Right renal pelvis (tissue), 4 donors: Measurements from ENCODE around the gene FRYL. TPM values are rescaled to one million over a fixed set of nuclear protein-coding genes. Genes with fewer than 3 reads are reported as not detected.

Experiments
- DNase-seq, 4 donors: peaks; one replicate each; pipeline ENCODE4 v3.0.0-alpha.2; 2013; ENCODE audit warnings: low read depth in 4 of 4, low spot score in 3 of 4, missing footprints in 1 of 4
- polyA plus RNA-seq, 4 donors: library from polyadenylated mRNA; unstranded; fragments of 120-200 nt; gene quantifications; one replicate each; pipeline ENCODE4 v1.2.1, GENCODE V29; 2013; ENCODE audit not compliant: insufficient read length in 4 of 4

Gene FRYL
- polyA plus RNA-seq, 4 donors, result 39.7 to 51.2 (median 47.1) TPM

GRCh38 chr4:48570646-48571220, 209.3 kb downstream of the FRYL start:
- DNase-seq, result no peak

GRCh38 chr4:48566034-48566384, 214.1 kb downstream of the FRYL start:
- DNase-seq, result no peak

DNA sequence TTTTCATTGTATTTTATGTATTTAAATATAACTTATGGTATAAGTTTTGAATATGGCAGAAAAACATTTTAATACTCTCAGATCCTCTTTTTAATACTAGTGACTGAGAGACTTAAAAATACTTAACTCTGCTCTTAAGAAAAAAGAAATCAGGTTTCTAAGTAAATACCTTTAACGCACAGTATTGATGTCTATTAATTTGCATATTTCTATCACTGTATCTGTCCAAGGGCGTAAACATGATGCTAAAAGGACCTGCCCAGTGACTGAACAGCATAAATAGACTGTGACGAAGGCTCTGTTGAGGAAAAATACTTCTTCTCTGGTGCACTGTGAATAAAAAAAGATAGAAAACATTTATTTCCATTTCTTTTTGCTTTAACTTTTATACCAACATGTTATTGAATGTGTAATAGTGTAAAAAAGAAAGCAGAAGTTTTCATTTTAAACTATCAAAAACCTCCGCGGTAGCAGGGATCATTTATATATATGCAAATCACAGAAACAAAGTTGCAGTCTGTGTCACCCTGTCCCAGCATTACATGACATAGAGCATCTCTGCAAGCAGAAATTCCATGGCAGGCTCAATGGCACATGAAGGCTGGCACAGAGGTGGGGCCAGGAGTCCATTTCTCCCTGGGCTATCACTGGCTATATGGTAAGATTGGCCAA, 214.6 kb downstream of the FRYL start:
- DNase-seq, result no peak

- no peak for DNase-seq
Measured at GRCh38 chr4:48564151-48564550, 215.9 kb downstream of the FRYL start.

- DNase-seq, result no peak
Measured at GRCh38 chr4:48558819-48559218, 221.3 kb downstream of the FRYL start.

GRCh38 chr4:48558026-48558425, 222.1 kb downstream of the FRYL start:
- no peak for DNase-seq

- no peak for DNase-seq
Measured at GRCh38 chr4:48557478-48557877, 222.6 kb downstream of the FRYL start.

DNA sequence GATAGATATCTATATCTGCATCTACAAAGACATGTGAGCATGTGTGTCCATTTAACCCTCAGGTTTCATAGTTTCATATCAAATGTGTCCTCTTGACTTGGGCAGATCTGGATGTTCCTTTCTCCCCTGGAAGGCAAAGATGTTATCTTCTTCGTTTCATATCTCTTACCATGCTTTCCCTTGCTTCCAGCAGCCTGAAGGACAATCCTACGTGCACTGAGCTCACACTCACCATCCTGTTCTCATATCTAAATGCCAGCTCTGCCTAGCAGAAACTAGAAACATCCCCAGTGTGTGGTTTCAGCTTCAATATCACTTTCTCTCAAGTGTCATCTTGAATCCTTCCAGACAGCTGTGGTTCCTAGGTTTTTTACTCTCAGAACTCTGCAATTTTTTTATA, 223.8 kb downstream of the FRYL start:
- DNase-seq, result no peak

DNA sequence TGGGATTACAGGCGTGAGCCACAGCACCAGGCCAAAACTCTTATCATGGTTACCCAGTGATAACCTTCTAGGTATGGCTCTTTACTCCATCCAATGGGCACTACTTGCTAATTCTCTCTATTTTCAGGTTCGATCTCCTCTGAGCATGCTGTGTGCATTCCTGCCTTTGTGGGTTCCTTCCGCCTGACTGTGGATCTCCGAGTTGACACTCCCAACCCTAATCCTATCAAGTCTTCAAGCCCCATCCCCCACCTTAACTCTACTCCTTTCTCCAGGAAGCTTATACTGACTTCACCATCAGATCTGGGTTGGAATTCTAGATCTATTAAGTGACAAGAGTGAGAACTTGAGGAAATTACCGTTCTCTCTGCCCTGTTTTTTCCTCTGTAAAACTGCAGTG, 225.5 kb downstream of the FRYL start:
- no peak for DNase-seq

DNA sequence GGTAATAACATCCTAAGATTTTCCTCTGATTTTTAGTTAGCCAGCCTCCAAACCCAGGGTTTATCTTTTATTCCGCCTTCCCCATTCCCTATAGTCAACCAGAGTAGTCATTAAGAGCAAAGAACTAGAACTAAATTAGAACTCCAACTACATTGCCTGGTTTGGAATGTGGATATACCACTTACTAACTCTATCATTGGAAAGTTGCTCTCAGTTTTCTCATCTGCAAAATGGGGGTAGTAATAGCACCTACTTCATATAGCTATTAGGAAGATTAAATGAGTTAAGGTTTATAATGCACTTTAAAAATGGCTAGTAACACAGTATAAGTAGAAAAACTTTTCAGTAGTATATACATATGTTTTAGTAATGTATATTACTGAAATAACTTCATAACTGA, 226.4 kb downstream of the FRYL start:
- DNase-seq, result no peak

DNA sequence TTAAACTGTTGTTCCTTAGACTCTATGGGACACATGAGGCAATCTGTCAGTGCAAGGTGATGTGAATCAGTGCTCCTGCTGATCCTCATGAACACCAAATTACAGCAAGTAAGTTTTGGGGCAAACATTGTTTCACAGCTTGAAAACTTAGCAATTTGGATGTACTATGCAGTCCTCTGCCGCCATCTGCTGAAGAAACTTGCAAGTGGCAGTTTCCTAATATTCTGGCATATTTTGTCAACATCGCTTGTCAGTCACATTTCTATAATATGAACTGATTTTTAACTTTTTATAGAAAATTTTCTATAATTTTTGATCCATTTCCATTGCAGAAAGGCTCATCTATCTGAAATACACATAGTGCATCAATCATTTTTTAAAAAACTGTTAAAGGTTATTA, 233.7 kb downstream of the FRYL start:
- DNase-seq, result peak in 3 of 4 donors; percentile 5 to 10 (median 7)

- DNase-seq, result no peak
Measured at GRCh38 chr4:48543796-48544195, 236.3 kb downstream of the FRYL start.

- DNase-seq, result no peak
Measured at GRCh38 chr4:48542888-48543287, 237.2 kb downstream of the FRYL start.

DNA sequence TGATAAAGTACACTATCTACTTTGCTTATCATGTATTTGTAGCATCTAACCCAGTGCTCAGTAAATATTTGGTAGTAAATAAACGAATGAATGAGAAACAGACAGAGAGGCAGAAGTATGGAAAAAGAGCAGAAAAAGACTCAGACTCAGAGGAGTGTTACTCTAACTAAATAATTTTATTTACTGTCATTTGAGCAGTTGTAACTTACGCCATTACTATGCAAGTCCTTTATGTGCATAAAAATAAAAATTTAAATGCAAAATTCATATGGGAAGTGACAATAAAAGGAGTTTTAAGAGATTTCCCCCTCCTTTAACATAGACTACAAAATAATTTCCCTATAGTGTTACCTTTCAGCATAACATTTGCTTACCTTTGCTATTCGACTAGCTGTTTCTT, 240.5 kb downstream of the FRYL start:
- no peak for DNase-seq

GRCh38 chr4:48538358-48538757, 241.7 kb downstream of the FRYL start:
- DNase-seq, result no peak

GRCh38 chr4:48526406-48526805, 253.7 kb downstream of the FRYL start:
- DNase-seq, result no peak

GRCh38 chr4:48518143-48518542, 261.9 kb downstream of the FRYL start:
- no peak for DNase-seq

DNA sequence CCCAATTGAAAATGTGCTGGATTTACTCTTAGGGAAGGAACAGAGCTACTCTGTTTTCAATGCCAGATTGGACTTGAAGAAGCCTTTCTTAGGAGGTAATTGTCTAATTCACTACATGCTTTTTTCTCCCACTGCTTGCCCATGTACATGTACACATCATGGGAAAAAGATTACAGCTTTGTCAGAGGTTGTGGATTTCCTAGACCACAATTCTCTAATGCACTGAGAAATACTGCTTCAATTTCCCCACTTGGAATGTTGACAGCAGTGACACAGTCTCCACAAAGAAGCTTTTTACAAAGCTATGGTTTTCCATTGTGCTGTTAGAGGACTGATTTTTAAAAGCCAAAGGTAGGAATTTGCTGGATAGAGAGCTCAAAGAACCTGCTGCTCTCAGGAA, 270.5 kb downstream of the FRYL start:
- no peak for DNase-seq

DNA sequence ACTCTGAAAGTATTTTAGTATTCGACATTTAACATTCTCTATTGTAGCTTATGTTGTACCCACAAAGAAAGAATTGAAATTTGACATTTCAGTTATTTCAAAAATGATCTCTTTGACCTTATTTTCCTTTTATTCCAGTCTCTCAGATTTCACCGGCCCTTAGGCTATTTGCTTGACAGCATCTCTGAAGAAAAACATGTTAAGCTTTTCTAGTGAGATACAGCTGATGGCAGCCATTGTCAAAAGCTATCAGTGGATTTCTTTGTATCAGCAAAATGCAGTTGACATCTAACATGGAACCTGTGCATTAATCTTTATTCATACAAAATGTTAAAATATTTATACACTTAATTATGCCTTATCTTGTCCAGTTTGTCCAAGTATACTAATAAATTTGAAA, 273.4 kb downstream of the FRYL start:
- DNase-seq, result no peak

- DNase-seq, result no peak
Measured at GRCh38 chr4:48504352-48504751, 275.7 kb downstream of the FRYL start.

GRCh38 chr4:48504026-48504330, 276.1 kb downstream of the FRYL start:
- DNase-seq, result no peak

DNA sequence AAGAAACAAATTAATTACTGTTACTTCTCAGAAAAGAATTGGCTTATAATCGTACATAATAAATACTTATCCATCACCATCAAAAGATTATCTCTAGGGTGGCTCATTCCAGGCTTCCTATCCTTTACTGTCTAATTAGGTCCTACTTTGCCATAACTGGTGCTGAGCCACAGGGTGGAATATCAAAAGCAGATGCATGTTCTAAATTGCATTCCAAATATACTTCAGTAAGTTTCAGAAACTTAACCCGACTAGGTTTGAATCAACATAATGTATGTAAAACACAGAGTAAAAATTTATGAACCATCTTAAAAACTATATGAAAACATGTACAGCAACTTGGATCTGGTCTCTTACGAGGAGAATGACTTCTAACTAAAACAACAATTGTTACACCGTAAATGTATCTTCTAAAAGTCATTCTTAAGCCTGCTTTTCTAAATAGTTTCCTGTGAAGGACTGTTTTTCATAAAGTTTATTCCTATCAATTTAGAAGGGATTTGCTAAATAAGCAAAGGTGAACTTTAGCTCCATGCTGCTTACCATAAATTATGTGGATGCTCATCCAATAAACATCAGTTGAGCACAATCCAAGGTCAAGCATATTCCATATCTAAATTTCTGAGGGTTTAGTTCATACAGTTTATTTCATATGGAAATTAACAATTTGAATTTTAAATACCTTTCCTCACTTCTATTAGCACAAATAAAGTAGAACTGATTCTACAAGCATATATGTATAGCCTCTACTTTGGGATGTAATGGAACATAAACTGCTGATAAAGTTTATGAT, 276.6 kb downstream of the FRYL start:
- DNase-seq, result no peak
